IPS-18a (cell line): Measurements from ENCODE around the gene ATF6.

ENCODE experiments used
- H3K27ac ChIP-seq: one replicate; pipeline ENCODE4 v1.5.1; 2013; ENCODE audit warnings: low read length
- H3K27me3 ChIP-seq: one replicate; pipeline ENCODE4 v1.6.1; 2013; ENCODE audit warnings: mild to moderate bottlenecking, low read length; ENCODE audit not compliant: control insufficient read depth, insufficient read depth
- H3K36me3 ChIP-seq: one replicate; pipeline ENCODE4 v1.6.1; 2013; ENCODE audit warnings: low read depth, low read length; ENCODE audit not compliant: control insufficient read depth
- H3K4me1 ChIP-seq: one replicate; pipeline ENCODE4 v1.6.1; 2013; ENCODE audit warnings: low read depth, low read length; ENCODE audit not compliant: control insufficient read depth
- H3K4me3 ChIP-seq: one replicate; pipeline ENCODE4 v1.5.1; 2013; ENCODE audit warnings: low read length
- H3K9ac ChIP-seq: one replicate; pipeline ENCODE4 v1.6.1; 2013; ENCODE audit warnings: mild to moderate bottlenecking, low read length, moderate library complexity
- H3K9me3 ChIP-seq: one replicate; pipeline ENCODE4 v1.6.1; 2013; ENCODE audit warnings: low read depth, low read length; ENCODE audit not compliant: control insufficient read depth

ATF6 gene

GRCh38 chr1:161908264-161908663 lies 142.1 kb downstream of the ATF6 start:
- no peak overlapping the region for H3K4me3 ChIP-seq
- no peak overlapping the region for H3K9ac ChIP-seq
- no peak overlapping the region for H3K27ac ChIP-seq
- H3K27me3 ChIP-seq = no peaks in the 10 kb centered on the region
- H3K36me3 ChIP-seq = no peaks in the 10 kb centered on the region
- peaks cover 4% of the 10 kb centered on the region for H3K4me1 ChIP-seq
- H3K9me3 ChIP-seq = no peaks in the 10 kb centered on the region

- no peaks in the 10 kb centered on the region for H3K9me3 ChIP-seq
Observed at GRCh38 chr1:161910604-161911003, 144.5 kb downstream of the ATF6 start.

GRCh38 chr1:161913482-161914140 lies 147.5 kb downstream of the ATF6 start:
- H3K36me3 ChIP-seq = no peaks in the 10 kb centered on the region
- H3K4me3 ChIP-seq = no peak overlapping the region
- no peak overlapping the region for H3K9ac ChIP-seq
- no peaks in the 10 kb centered on the region for H3K27me3 ChIP-seq
- no peaks in the 10 kb centered on the region for H3K9me3 ChIP-seq
- no peak overlapping the region for H3K27ac ChIP-seq
- peaks cover 5% of the 10 kb centered on the region for H3K4me1 ChIP-seq

More at GRCh38 chr1:161910604-161911003, 144.5 kb downstream of the ATF6 start:
- Histone ChIP-seq H3K4me1 (no peaks in the 10 kb centered on the region), H3K4me3 (no peak overlapping the region), H3K9ac (no peak overlapping the region), H3K27ac (no peak overlapping the region), H3K36me3 (no peaks in the 10 kb centered on the region), H3K27me3 (no peaks in the 10 kb centered on the region)

- Histone ChIP-seq H3K4me3 (no peak overlapping the region), H3K27me3 (no peaks in the 10 kb centered on the region), H3K4me1 (peaks cover 5% of the 10 kb centered on the region), H3K27ac (no peak overlapping the region), H3K9ac (no peak overlapping the region), H3K9me3 (no peaks in the 10 kb centered on the region), H3K36me3 (no peaks in the 10 kb centered on the region)
Observed at GRCh38 chr1:161914595-161914994, 148.5 kb downstream of the ATF6 start.

- H3K9ac ChIP-seq = no peak overlapping the region
- H3K36me3 ChIP-seq = no peaks in the 10 kb centered on the region
- no peak overlapping the region for H3K27ac ChIP-seq
Observed at GRCh38 chr1:161915051-161915503, 149.0 kb downstream of the ATF6 start.

GRCh38 chr1:161915978-161916377 lies 149.9 kb downstream of the ATF6 start:
- no peak overlapping the region for H3K27ac ChIP-seq
- H3K36me3 ChIP-seq = no peaks in the 10 kb centered on the region
- no peaks in the 10 kb centered on the region for H3K27me3 ChIP-seq
- no peaks in the 10 kb centered on the region for H3K9me3 ChIP-seq
- H3K4me3 ChIP-seq = no peak overlapping the region
- peaks cover 5% of the 10 kb centered on the region for H3K4me1 ChIP-seq
- no peak overlapping the region for H3K9ac ChIP-seq

More at GRCh38 chr1:161915051-161915503, 149.0 kb downstream of the ATF6 start:
- H3K4me3 ChIP-seq = no peak overlapping the region
- peaks cover 5% of the 10 kb centered on the region for H3K4me1 ChIP-seq
- no peaks in the 10 kb centered on the region for H3K27me3 ChIP-seq
- no peaks in the 10 kb centered on the region for H3K9me3 ChIP-seq

GRCh38 chr1:161919229-161919628 lies 153.1 kb downstream of the ATF6 start:
- Histone ChIP-seq H3K36me3 (no peaks in the 10 kb centered on the region), H3K9ac (no peak overlapping the region), H3K27ac (no peak overlapping the region), H3K9me3 (no peaks in the 10 kb centered on the region), H3K4me1 (peaks cover 5% of the 10 kb centered on the region), H3K4me3 (no peak overlapping the region), H3K27me3 (no peaks in the 10 kb centered on the region)

GRCh38 chr1:161921491-161921890 lies 155.4 kb downstream of the ATF6 start:
- Histone ChIP-seq H3K36me3 (no peaks in the 10 kb centered on the region), H3K9ac (no peak overlapping the region), H3K4me3 (no peak overlapping the region), H3K27ac (no peak overlapping the region), H3K9me3 (no peaks in the 10 kb centered on the region), H3K4me1 (peaks cover 5% of the 10 kb centered on the region), H3K27me3 (no peaks in the 10 kb centered on the region)

- no peaks in the 10 kb centered on the region for H3K9me3 ChIP-seq
- no peak overlapping the region for H3K9ac ChIP-seq
- H3K27me3 ChIP-seq = no peaks in the 10 kb centered on the region
- H3K4me1 ChIP-seq = peaks cover 2% of the 10 kb centered on the region
- no peak overlapping the region for H3K27ac ChIP-seq
- H3K36me3 ChIP-seq = no peaks in the 10 kb centered on the region
- no peak overlapping the region for H3K4me3 ChIP-seq
Observed at GRCh38 chr1:161921990-161922389, 155.9 kb downstream of the ATF6 start.

- Histone ChIP-seq H3K4me1 (no peaks in the 10 kb centered on the region), H3K27ac (no peak overlapping the region), H3K9ac (no peak overlapping the region), H3K9me3 (no peaks in the 10 kb centered on the region), H3K36me3 (no peaks in the 10 kb centered on the region), H3K27me3 (no peaks in the 10 kb centered on the region), H3K4me3 (no peak overlapping the region)
Observed at GRCh38 chr1:161928056-161928455, 161.9 kb downstream of the ATF6 start.

GRCh38 chr1:161929137-161929536 lies 163.0 kb downstream of the ATF6 start:
- no peaks in the 10 kb centered on the region for H3K27me3 ChIP-seq
- H3K36me3 ChIP-seq = no peaks in the 10 kb centered on the region
- H3K4me1 ChIP-seq = no peaks in the 10 kb centered on the region
- H3K4me3 ChIP-seq = no peak overlapping the region
- H3K9ac ChIP-seq = no peak overlapping the region
- H3K27ac ChIP-seq = no peak overlapping the region
- H3K9me3 ChIP-seq = no peaks in the 10 kb centered on the region

- no peaks in the 10 kb centered on the region for H3K36me3 ChIP-seq
- no peaks in the 10 kb centered on the region for H3K4me1 ChIP-seq
- no peaks in the 10 kb centered on the region for H3K9me3 ChIP-seq
- no peaks in the 10 kb centered on the region for H3K27me3 ChIP-seq
- H3K4me3 ChIP-seq = no peak overlapping the region
- no peak overlapping the region for H3K9ac ChIP-seq
- no peak overlapping the region for H3K27ac ChIP-seq
Observed at GRCh38 chr1:161930064-161930463, 163.9 kb downstream of the ATF6 start.
